Ectodermal cell (in vitro differentiated cells): ENCODE results near the gene MDGA2.
A peak's percentile ranks its signal among the peaks of the same experiment; 100 is the strongest.

Experiments
- H3K27ac ChIP-seq: 2 replicates; pipeline ENCODE4 v1.7.0; 2013; ENCODE audit warnings: mild to moderate bottlenecking, low read depth, low read length; ENCODE audit not compliant: insufficient read depth, poor library complexity, severe bottlenecking
- H3K27me3 ChIP-seq: 2 replicates; pipeline ENCODE4 v1.7.0; 2013; ENCODE audit warnings: mild to moderate bottlenecking, low read length; ENCODE audit not compliant: insufficient read depth, control insufficient read depth, poor library complexity, severe bottlenecking
- H3K36me3 ChIP-seq: one replicate; pipeline ENCODE4 v1.7.0; 2013; ENCODE audit warnings: low read length; ENCODE audit not compliant: control insufficient read depth, insufficient read depth
- H3K4me1 ChIP-seq: one replicate; pipeline ENCODE4 v1.7.0; 2013; ENCODE audit warnings: low read length; ENCODE audit not compliant: control insufficient read depth, insufficient read depth
- H3K4me3 ChIP-seq: 2 replicates; pipeline ENCODE4 v1.7.0; 2013; ENCODE audit warnings: low read depth, low read length, control low read depth; ENCODE audit not compliant: insufficient read depth
- H3K9me3 ChIP-seq: 2 replicates; pipeline ENCODE4 v1.7.0; 2013; ENCODE audit warnings: mild to moderate bottlenecking, low read length, moderate library complexity; ENCODE audit not compliant: control insufficient read depth
- WGBS, 2 experiments: methylation state at CpG; one replicate each; pipeline ENCODE4 v1.1.7; 2013; ENCODE audit warnings: missing lambda C conversion rate in 2 of 2; 5-methylcytosine and 5-hydroxymethylcytosine counted together

Gene MDGA2

GRCh38 chr14:47557894-47558293, 117.5 kb downstream of the MDGA2 start:
- no peaks in the 10 kb centered on the region for H3K9me3 ChIP-seq
- no peaks in the 10 kb centered on the region for H3K36me3 ChIP-seq
- H3K27me3 ChIP-seq, result no peaks in the 10 kb centered on the region
- H3K27ac ChIP-seq, result no peak overlapping the region
- no peak overlapping the region for H3K4me3 ChIP-seq
- 88 to 92% methylated on average over 1 of the region's 1 CpG for WGBS, 2 experiments
- no peaks in the 10 kb centered on the region for H3K4me1 ChIP-seq

GRCh38 chr14:47555333-47555732, 120.1 kb downstream of the MDGA2 start:
- Histone ChIP-seq H3K4me3 (no peak overlapping the region), H3K36me3 (no peaks in the 10 kb centered on the region), H3K9me3 (no peaks in the 10 kb centered on the region), H3K27ac (no peak overlapping the region), H3K4me1 (no peaks in the 10 kb centered on the region), H3K27me3 (no peaks in the 10 kb centered on the region)

GRCh38 chr14:47549886-47550285, 125.5 kb downstream of the MDGA2 start:
- WGBS, 2 experiments, result 63 to 72% methylated on average over 2 of the region's 2 CpGs
- H3K4me3 ChIP-seq, result no peak overlapping the region
- no peak overlapping the region for H3K27ac ChIP-seq
- H3K36me3 ChIP-seq, result no peaks in the 10 kb centered on the region
- H3K9me3 ChIP-seq, result no peaks in the 10 kb centered on the region
- peaks cover 7% of the 10 kb centered on the region for H3K4me1 ChIP-seq
- no peaks in the 10 kb centered on the region for H3K27me3 ChIP-seq

GRCh38 chr14:47543459-47543858, 131.9 kb downstream of the MDGA2 start:
- Histone ChIP-seq H3K27ac (no peak overlapping the region), H3K27me3 (no peaks in the 10 kb centered on the region), H3K9me3 (no peaks in the 10 kb centered on the region), H3K36me3 (no peaks in the 10 kb centered on the region), H3K4me3 (no peak overlapping the region), H3K4me1 (no peaks in the 10 kb centered on the region)
- 100% methylated on average over 1 of the region's 1 CpG for WGBS, 2 experiments

GRCh38 chr14:47541662-47542061, 133.7 kb downstream of the MDGA2 start:
- peak overlapping the region; percentile 61 for H3K27ac ChIP-seq
- no peaks in the 10 kb centered on the region for H3K36me3 ChIP-seq
- H3K4me1 ChIP-seq, result no peaks in the 10 kb centered on the region
- no peaks in the 10 kb centered on the region for H3K9me3 ChIP-seq
- H3K27me3 ChIP-seq, result no peaks in the 10 kb centered on the region
- no peak overlapping the region for H3K4me3 ChIP-seq
- WGBS, 2 experiments, result 42 to 51% methylated on average over 2 of the region's 4 CpGs

- Histone ChIP-seq H3K36me3 (no peaks in the 10 kb centered on the region), H3K9me3 (no peaks in the 10 kb centered on the region), H3K27me3 (no peaks in the 10 kb centered on the region), H3K4me1 (no peaks in the 10 kb centered on the region), H3K4me3 (no peak overlapping the region), H3K27ac (no peak overlapping the region)
- 60 to 64% methylated on average over 3 of the region's 3 CpGs for WGBS, 2 experiments
These were observed 136.4 kb downstream of the MDGA2 start for GRCh38 chr14:47539031-47539461.

GRCh38 chr14:47536341-47536740, 139.1 kb downstream of the MDGA2 start:
- H3K27me3 ChIP-seq, result no peaks in the 10 kb centered on the region
- 100% methylated on average over 1 of the region's 2 CpGs; no CpG with 5 or more reads in 1 of the 2 experiments for WGBS, 2 experiments

GRCh38 chr14:47526591-47527244, 148.7 kb downstream of the MDGA2 start:
- Histone ChIP-seq H3K27ac (no peak overlapping the region), H3K4me1 (no peaks in the 10 kb centered on the region), H3K9me3 (no peaks in the 10 kb centered on the region), H3K4me3 (no peak overlapping the region), H3K36me3 (no peaks in the 10 kb centered on the region), H3K27me3 (no peaks in the 10 kb centered on the region)
- 95% methylated on average over 3 of the region's 3 CpGs; no CpG with 5 or more reads in 1 of the 2 experiments for WGBS, 2 experiments

More at GRCh38 chr14:47536341-47536740, 139.1 kb downstream of the MDGA2 start:
- Histone ChIP-seq H3K4me3 (no peak overlapping the region), H3K36me3 (no peaks in the 10 kb centered on the region), H3K9me3 (no peaks in the 10 kb centered on the region), H3K27ac (no peak overlapping the region), H3K4me1 (no peaks in the 10 kb centered on the region)

GRCh38 chr14:47524524-47524923, 150.9 kb downstream of the MDGA2 start:
- no peaks in the 10 kb centered on the region for H3K36me3 ChIP-seq

GRCh38 chr14:47520382-47520781, 155.0 kb downstream of the MDGA2 start:
- H3K27me3 ChIP-seq, result no peaks in the 10 kb centered on the region
- H3K27ac ChIP-seq, result no peak overlapping the region
- no peaks in the 10 kb centered on the region for H3K4me1 ChIP-seq
- 95% methylated on average over 2 of the region's 3 CpGs; no CpG with 5 or more reads in 1 of the 2 experiments for WGBS, 2 experiments
- no peaks in the 10 kb centered on the region for H3K9me3 ChIP-seq
- H3K4me3 ChIP-seq, result no peak overlapping the region
- no peaks in the 10 kb centered on the region for H3K36me3 ChIP-seq

More at GRCh38 chr14:47524524-47524923, 150.9 kb downstream of the MDGA2 start:
- WGBS, 2 experiments, result 96 to 100% methylated on average over 4 of the region's 4 CpGs
- H3K27me3 ChIP-seq, result no peaks in the 10 kb centered on the region
- no peak overlapping the region for H3K27ac ChIP-seq
- H3K4me1 ChIP-seq, result no peaks in the 10 kb centered on the region
- H3K4me3 ChIP-seq, result no peak overlapping the region
- no peaks in the 10 kb centered on the region for H3K9me3 ChIP-seq
